Kidney epithelial cell (primary cell): ENCODE data around the gene NRP1. TPM values are rescaled to one million over a fixed set of nuclear protein-coding genes. Genes with fewer than 3 reads are reported as not detected.

Source experiments
- DNase-seq: peaks from one replicate; pipeline ENCODE4 v3.0.0-alpha.2; 2010; ENCODE audit warnings: low read depth
- H3K27me3 ChIP-seq: 2 replicates; pipeline ENCODE4 v1.6.0; 2011; ENCODE audit warnings: low read length; ENCODE audit not compliant: control insufficient read depth, insufficient read depth
- H3K36me3 ChIP-seq: 2 replicates; pipeline ENCODE4 v1.5.1; 2011; ENCODE audit warnings: low read length; ENCODE audit not compliant: control insufficient read depth, insufficient read depth
- H3K4me3 ChIP-seq: 2 replicates; pipeline ENCODE4 v1.5.1; 2011; ENCODE audit warnings: low read depth, mild to moderate bottlenecking, control low read depth, low read length
- CTCF ChIP-seq: IDR thresholded peaks from 2 replicates; pipeline ENCODE4 v1.5.1; 2011; ENCODE audit warnings: mild to moderate bottlenecking, moderate library complexity, low read length, control low read depth, inconsistent platforms; ENCODE audit not compliant: insufficient read depth, poor library complexity, severe bottlenecking
- total RNA-seq: library from RNA; depleted of rRNA; stranded (reverse); fragments of >200 nt; gene quantifications from 2 replicates; pipeline ENCODE4 v1.2.3, GENCODE V29; 2015

The NRP1 gene
- total RNA-seq, 1 donor from 2014 or later, result 72.6 TPM

GRCh38 chr10:33258967-33259366 is 75.5 kb downstream of the NRP1 start:
- no peak for TF ChIP-seq CTCF
- DNase-seq, result no peak
- Histone ChIP-seq H3K27me3 (no peaks in the 10 kb centered on the region), H3K4me3 (no peak overlapping the region), H3K36me3 (peaks cover 2% of the 10 kb centered on the region)

GRCh38 chr10:33257439-33258080 is 76.9 kb downstream of the NRP1 start:
- TF ChIP-seq CTCF, result no peak
- Histone ChIP-seq H3K36me3 (peaks cover 3% of the 10 kb centered on the region), H3K4me3 (no peak overlapping the region), H3K27me3 (no peaks in the 10 kb centered on the region)
- no peak for DNase-seq

- Histone ChIP-seq H3K4me3 (no peak overlapping the region), H3K27me3 (no peaks in the 10 kb centered on the region), H3K36me3 (peaks cover 3% of the 10 kb centered on the region)
- DNase-seq, result no peak
- no peak for TF ChIP-seq CTCF
Measured at GRCh38 chr10:33256458-33256857, 78.0 kb downstream of the NRP1 start.

- no peaks in the 10 kb centered on the region for H3K27me3 ChIP-seq
- peaks cover 1% of the 10 kb centered on the region for H3K36me3 ChIP-seq
- no peak overlapping the region for H3K4me3 ChIP-seq
- TF ChIP-seq CTCF, result no peak
- DNase-seq, result no peak
Measured at GRCh38 chr10:33254556-33255160, 79.8 kb downstream of the NRP1 start.

GRCh38 chr10:33253411-33253810 is 81.1 kb downstream of the NRP1 start:
- no peak overlapping the region for H3K4me3 ChIP-seq

More at GRCh38 chr10:33253411-33253810, 81.1 kb downstream of the NRP1 start:
- no peak for TF ChIP-seq CTCF
- DNase-seq, result no peak
- Histone ChIP-seq H3K27me3 (no peaks in the 10 kb centered on the region), H3K36me3 (peaks cover 1% of the 10 kb centered on the region)
